Activated CD4-positive, alpha-beta T cell treated with anti-CD3 and anti-CD28 coated beads for 48 hours (primary cell): ENCODE results near the gene SYNE1.
A peak's percentile ranks its signal among the peaks of the same experiment; 100 is the strongest.
"Not testable (repeated sequence)": the region's sequence is repeated elsewhere in the genome, so short reads cannot be mapped to it uniquely, and the experiment has no call there.

Experiments used
- DNase-seq: peaks from one replicate; pipeline ENCODE4 v3.0.0-alpha.2; 2020

The SYNE1 gene

GRCh38 chr6:152356662-152357061, 280.5 kb downstream of the SYNE1 start:
- no peak for DNase-seq

DNA sequence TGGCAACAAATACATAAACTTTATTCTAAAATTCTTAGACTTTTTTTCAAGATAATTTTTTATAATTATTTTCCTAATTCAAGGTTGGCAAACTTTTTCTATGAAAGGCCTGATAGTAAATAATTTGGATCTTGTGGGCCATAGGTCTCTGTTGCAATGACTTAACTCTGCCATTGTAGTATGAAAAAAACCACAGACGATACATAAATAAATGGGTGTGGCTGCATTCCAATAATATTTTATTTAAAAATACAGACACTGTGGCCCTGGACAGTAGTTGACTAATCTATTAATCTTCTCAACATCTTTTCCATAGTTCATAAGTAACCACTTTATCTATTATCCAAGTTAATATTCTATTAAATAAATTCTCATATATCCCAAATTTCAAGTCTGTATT, 281.1 kb downstream of the SYNE1 start:
- no peak for DNase-seq

GRCh38 chr6:152355166-152355565, 282.0 kb downstream of the SYNE1 start:
- DNase-seq = no peak

DNA sequence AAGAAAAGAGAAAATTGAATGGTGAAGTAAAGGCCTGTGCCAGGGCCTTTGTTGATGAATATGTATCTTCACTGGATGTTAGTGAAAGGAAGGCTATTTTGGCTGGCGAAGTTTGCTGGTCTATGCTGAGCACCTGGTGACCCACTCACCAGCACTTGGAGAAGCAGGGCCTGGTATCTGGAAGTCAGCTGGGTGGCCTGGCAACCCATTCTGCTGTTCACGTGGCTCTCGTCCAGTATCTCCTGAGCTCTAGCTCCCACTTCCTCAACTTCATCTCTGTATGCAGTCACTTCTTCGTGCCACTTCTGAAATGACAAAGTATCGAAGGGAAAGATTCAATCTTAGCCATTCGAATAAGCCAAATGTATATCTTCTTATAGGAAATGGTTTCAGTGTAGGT, 283.7 kb downstream of the SYNE1 start:
- no peak for DNase-seq

DNA sequence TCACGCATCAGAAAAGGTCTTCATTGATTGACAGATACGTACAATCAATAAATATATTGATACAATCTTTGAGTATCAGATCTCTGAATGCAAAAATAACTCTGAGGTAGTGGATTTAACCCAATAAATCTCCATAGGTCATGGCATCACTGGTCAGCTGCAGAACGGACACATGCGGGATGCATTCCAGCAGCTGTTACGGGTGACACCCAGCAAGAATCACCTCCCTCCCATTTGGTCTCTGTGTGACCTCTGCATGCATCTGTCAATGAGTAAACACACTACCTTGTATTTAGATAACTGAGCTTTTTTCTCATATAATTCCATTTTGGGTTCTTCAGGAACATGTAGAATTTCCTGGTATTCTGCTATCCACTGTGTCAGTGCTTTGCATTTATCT, 285.4 kb downstream of the SYNE1 start:
- DNase-seq = no peak

DNA sequence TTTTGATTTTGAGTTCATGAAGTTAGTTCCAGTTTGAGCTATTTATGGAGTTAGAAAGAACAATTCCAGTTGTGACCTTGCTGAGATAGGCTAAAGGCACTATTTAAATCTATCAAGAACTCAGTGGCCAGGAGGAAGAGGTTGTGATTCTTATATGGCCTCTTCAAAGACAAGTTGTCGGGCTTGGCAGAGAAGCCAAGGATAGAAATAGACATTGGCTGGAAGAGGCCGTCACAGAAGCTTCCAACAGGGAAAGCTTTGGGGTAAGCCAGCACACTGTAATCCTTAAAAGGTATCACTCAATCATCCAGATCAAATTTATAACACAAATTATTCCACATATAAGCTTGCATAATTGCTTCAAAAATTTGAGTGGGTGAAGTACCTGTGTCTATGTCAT, 286.1 kb downstream of the SYNE1 start:
- DNase-seq = no peak

DNA sequence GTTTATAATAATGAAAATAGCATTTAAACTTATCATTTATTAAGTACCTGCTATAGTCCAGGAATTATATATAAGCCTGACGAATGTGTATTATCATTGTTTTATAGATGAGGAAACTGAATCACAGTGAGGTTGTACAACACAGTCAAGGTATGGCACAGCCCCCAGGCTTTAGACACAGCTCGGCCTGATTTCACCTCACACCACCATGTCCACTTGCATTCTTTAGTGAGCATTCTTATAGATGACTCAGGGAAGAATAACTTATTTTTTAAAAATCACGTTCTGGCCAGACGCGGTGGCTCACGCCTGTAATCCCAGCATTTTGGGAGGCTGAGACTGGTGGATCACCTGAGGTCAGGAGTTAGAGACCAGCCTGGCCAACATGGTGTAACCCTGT, 289.0 kb downstream of the SYNE1 start:
- DNase-seq = no peak

DNA sequence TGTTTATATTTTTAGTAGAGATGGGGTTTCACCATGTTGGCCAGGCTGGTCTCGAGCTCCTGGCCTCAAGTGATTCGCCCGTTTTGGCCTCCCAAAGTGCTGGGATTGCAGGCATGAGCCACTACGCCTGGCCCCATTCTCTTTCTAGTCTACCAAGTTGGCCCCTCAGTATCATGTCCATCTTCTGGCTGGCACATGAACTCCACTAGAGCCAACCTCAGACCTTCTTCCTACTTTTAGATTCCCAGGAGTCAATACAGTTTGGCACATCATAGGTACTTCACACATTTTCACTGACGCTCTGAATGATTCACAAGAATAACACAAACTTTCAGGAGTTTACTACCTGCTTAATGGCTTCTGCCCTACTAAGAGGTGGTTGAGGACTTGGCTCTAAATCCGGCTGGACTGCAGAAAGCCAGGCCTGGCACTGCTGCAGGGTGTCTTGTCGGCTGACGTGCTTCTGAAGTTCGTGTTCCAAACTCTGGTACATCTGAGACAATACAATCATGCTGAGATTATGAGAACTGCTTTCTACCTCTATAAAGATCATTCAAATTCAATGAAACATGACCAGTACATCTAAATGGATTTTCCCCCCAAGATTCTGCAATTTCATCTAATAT, 293.3 kb downstream of the SYNE1 start:
- DNase-seq = no peak

DNA sequence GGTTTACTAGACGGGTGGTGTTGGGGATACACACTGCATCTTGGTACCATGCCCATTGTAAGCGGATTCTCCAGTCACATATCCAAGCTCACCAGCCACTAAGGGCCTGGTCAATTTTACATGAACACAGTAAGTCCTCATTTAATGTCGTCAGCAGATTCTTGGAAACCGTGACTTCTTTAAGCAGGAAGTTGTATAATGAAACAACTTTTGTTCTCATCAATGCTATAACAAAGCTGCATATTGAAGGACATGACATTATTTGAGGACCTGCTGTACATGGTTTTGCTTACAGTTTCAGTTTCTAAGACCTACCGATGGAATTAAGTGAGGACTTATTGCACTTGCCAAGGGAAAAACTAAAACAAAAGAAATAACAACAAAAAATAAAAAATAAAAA, 295.6 kb downstream of the SYNE1 start:
- DNase-seq = no peak

DNA sequence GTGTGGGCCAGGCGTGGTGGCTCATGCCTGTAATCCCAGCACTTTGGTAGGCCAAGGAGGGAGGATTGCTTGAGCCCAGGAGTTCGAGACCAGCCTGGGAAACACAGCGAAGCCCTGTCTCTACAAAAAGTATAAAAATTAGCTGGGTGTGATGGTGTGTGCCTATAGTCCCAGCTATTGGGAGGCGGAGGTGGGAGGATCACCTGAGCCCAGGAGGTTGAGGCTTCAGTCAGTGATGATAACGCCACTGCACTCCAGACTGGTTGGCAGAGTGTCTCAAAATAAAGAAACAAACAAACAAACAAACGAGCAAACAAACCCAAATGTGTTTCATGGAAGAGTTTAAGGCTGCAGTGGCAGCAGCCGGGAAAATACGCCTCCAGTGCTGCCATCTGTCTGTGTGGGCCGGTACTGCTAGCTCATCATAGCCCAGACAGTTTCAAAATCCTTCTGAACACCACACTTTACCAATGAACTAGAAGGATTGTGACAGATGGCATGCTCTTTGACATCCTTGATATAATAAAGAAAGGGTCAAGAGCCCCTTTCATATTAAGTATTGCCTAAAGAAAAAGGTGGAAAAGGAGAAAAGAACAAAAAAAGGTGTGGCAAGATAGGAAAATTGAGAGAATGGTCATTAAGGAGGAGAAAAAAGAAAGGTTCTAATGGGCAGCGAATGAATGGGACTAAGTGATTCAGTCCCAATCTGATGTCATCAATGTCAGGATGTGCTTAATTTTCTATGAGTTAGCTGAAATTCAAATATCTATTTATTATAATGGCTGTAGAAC, 298.6 kb downstream of the SYNE1 start:
- DNase-seq = peak; percentile 66

DNA sequence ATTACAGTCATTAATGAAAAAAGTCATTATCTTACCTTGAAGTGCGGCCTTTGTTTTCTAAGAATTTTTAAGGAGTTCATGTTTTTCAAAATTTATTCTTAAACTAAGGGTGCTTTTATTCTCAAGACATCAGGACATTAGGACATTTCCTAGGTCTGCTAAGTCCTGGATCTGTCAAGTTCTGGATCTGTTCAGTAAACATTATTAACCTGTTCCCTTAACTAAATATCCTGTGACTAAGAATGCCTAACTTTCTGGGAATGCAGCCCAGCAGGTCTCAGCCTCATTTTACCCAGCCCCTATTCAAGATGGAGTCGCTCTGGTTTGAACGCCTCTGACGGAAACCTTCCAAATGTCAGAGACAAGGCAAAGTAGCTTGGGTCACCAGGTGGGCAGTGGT, 302.6 kb downstream of the SYNE1 start:
- no peak for DNase-seq

GRCh38 chr6:152330961-152331360, 306.2 kb downstream of the SYNE1 start:
- DNase-seq = no peak

- DNase-seq = no peak
Measured at GRCh38 chr6:152329638-152330448, 307.3 kb downstream of the SYNE1 start.

GRCh38 chr6:152328200-152328599, 309.0 kb downstream of the SYNE1 start:
- DNase-seq = not testable (repeated sequence)

DNA sequence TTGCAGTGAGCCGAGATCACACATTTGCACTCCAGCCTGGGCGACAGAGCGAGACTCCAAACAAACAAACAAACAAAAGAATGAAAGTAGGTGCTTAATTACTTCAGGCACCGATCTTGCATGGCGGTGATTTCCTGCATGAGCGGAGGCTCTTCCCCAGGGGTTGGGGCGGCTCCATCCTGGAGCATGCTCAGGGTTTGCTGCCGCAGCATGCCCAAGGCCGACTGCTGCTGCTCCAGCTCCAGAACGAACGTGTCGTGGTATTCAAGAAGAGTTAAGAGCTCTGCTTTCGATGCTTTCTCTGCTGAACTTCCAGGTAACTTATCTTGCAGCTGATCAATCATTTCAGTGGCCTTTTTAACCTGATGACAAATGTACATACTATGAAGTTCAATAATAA, 313.8 kb downstream of the SYNE1 start:
- no peak for DNase-seq

DNA sequence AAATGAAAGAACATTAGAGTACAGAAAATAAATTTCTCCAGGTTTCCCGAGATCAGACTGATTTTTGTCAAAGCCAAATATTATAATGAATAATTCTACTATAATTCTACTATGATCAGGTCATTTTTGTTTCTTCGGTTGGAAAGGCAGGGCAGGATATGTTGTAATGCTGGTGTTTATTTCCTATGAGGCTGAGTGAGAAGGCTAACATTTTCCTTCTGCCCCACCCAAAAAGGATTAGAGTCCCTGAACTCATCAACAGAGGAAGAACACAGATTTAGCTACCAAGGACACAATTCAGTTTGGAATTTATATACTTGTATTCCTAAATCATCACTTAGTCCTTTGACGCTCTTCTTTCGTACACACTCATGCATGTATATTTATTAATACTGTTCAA, 318.9 kb downstream of the SYNE1 start:
- DNase-seq = no peak

DNA sequence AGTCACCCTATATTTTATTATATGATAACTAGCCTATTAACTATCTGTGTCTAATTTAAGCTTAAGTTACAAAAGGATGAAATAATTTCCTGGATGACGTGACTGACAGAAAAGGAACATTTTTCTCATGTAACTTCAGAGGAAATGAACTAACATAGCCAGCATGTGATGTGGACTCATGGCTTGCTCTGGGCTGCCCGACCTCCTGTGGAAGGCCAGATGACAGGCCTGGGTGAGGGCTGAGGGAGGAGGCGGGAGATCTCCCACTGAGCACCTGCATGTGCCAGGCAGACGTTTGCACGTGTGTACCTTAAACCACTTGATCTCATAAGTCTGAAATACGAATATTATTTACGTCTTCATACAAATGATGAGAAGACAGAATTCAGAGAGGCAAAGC, 321.1 kb downstream of the SYNE1 start:
- DNase-seq = no peak

GRCh38 chr6:152314483-152314832, 322.7 kb downstream of the SYNE1 start:
- no peak for DNase-seq

GRCh38 chr6:152313542-152314482, 323.4 kb downstream of the SYNE1 start:
- no peak for DNase-seq

- DNase-seq = no peak
Measured at GRCh38 chr6:152312434-152312833, 324.7 kb downstream of the SYNE1 start.

DNA sequence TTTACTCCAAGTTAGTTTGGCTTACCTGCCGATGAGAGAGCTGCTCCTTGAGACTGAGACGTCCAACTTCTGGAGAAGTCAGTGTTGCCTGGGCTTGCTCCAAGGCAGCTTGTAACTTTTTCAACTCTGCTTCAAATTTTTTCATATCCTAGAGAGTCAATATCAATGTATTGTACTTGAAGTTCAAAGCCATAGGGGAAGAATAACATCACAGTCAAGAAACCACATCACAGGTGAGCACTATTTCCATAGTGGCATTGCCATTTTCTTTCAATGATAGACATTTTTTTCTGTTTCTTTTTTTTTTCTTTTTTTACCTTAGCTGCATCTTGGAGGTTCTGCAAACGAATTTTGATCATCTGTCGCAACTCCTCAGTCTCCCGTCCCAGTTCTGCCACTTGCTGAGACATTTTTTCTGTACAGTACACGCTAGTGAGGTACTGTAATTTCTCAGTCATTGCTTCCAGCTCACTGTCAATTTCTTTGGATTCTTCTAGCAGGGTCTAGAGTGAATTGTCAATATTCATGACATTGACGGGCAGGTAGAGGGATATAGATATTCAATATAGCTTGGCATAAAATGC, 326.7 kb downstream of the SYNE1 start:
- DNase-seq = no peak

DNA sequence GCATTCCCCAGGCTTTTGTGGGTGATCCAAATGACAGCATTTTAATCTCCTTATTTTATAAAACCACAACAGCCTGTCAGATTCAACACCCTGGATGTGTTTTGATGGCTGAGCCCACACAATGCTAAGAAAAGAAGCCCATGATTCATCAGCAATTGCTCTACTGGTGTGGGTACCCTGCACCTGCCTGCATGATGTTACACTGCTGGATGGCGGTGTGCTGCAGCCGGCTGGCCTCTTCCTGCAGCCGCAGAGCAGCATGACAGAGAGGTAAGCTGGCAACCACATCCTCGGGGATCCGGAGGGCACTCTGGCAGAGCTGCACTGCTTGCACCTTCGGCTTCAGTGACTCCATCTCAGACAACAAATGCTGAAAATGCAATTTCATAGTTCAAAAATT, 327.5 kb downstream of the SYNE1 start:
- peak; percentile 80 for DNase-seq
